ENCODE data around the gene GNRH2.
"Not testable (repeated sequence)": the region's sequence is repeated elsewhere in the genome, so short reads cannot be mapped to it uniquely, and the experiment has no call there.

GNRH2 gene

DNA sequence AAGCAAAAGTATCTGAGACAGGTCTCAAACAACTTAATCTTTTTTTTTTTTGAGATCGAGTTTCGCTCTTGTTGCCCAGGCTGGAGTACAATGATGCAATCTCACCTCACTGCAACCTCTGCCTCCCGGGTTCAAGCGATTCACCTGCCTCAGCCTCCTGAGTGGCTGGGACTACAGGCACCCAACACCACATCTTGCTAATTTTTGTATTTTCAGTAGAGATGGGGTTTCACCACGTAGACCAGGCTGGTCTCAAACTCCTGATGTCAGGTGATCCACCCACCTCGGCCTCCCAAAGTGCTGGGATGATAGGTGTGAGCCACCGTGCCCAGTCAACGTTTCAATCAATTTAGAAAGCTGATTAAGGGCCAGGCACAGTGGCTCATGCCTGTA lies 29.8 kb downstream of the GNRH2 start:
- DNase-seq (ENCODE audit: low read depth in 2 of 2) = not testable (repeated sequence)

DNA sequence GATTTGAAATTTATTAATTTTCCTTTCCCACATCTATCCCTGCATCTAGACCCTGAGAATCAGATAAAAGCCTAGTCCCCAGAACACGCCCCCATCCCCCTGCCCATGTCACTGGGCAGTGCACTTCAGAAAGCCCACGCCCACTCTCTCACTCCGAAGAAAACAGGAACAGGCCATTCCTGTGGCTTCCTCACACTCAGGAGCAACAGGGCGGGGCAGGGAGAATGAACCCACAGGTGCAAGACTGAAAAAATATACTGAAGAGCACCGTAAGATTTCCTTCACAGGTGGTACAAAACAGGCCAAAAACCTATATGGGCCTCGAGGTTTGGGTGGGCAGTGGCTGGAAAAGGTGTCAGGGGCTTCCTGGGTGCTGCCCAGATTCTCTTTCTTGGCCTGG lies 31.4 kb downstream of the GNRH2 start:
- DNase-seq (ENCODE audit: low read depth in 2 of 2) = no peak

DNA sequence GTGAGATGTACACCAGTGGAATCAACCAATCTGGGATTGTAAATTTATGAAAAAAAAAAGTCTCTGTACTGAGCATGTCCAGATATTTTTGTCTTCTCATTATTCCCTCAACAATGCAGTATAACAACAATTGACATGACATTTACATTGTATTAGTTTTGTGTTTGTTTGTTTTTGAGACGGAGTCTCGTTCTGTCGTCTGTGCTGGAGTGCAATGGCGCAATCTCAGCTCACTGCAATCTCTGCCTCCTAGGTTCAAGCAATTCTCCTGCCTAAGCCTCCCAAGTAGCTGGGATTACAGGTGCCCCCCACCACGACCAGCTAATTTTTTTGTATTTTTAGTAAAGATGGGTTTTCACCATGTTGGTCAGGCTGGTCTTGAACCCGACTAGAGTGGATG lies 31.9 kb downstream of the GNRH2 start:
- DNase-seq (ENCODE audit: low read depth in 2 of 2) = not testable (repeated sequence)

GRCh38 chr20:3077618-3078134 lies 34.3 kb downstream of the GNRH2 start:
- DNase-seq (ENCODE audit: low read depth in 2 of 2) = no peak

- no peak for DNase-seq (ENCODE audit: low read depth in 2 of 2)
Observed at GRCh38 chr20:3080939-3081388, 37.5 kb downstream of the GNRH2 start.

DNA sequence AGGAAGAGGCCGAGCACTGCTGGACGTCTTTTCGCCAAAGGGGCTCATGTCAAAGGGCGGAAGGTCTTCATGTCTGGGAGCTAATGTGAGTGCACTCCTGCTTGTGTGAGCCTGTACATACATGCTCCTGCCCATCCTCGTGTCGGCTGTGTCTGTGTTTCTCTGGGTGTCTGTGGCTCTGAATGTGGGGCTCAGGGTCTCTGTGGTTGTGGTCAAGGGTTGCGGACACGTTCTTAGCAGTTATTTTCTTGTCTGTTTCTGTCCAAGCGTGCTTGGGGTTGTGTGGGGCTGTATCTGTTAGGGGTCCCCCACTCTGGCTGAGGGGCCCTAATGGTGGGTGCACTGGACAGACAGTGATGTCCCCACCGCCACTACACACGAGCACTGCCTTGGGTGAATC lies 38.2 kb downstream of the GNRH2 start:
- no peak for DNase-seq (ENCODE audit: low read depth in 2 of 2)

DNA sequence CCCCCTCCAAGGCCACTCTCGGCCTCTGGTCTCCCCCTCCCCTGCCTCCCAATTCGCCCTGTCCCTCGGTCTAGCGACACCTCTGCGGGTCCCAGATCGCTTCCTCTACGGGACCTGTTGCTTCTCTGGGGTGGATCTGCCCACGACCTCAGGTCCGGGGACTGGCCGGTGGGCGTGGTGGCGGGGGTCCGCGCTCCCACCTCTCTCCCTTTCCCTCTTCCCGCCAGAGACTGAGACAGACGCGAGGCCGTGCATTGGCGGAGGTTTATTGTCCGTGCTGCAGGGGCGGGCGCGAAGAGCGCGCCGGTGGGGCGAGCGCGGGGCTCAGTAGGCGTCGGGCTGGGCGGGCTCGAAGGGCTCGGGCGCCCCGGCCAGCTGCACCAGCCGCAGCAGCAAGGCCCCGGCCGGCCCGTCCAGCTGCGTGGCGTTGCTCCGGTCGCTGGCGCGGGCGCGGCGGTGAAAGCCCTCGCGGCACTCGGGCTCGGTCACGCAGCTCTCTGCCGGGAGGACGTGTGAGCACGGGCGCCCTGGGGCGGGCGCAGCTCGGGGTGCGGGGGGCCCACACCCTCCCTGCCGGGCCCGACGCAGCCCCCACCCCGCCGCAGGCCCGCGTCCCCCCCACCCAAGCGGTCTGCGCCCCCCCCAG lies 39.0 kb downstream of the GNRH2 start:
- no peak for DNase-seq (ENCODE audit: low read depth in 2 of 2)

DNA sequence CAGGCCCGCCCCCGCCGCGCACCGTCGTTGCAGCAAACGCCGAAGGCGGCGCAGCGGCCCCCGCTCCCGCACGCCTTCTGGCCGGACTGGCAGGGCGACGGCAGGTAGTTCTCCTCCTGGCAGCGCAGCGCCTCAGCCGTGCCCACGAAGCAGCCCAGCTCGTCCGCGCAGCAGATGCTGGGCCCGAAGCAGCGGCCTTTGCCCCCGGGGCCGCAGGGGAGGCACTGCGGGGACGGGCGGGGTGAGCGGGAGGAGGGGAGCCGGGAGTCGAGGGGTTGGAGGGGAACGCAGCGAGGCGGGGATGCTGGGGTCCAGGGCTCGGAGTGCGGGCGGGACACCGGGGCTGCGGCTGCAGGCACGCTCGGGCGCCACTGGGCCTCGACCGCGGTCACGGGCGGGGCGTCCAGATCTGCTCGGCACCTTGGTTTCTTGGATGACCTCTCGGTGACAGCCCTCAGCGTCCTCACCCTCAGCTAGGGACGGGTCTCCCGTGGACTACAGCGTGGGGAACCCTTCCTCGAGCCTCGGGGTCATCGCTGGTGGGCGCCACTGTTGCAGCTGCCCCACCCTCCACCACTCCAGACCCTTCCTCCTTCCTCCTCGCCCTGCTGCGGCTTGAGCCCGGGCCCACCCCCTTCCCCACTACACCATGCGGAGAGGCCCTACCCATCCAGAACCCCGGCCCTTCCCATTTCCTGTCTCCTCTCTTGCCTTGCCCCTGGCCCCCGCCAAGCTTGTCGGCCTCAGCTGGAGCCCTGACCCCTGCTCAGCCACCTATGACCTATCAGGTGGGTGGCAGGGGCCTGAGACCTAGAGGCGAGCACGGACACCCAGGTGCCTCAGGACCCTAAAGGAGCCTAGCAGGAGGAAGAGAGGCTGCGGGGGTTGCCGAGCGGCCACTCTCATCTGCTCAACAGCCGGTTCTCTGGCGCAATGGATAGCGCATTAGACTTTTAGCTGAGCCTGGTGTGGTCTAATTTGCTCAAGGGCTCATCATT lies 39.8 kb downstream of the GNRH2 start:
- no peak for DNase-seq (ENCODE audit: low read depth in 2 of 2)

- no peak for DNase-seq (ENCODE audit: low read depth in 2 of 2)
Observed at GRCh38 chr20:3084283-3084985, 41.0 kb downstream of the GNRH2 start, which contains the start of gene AVP. AVP (minus strand) TSS chr20:3084724; CDS start chr20:3084674, 50 bp downstream.

- DNase-seq (ENCODE audit: low read depth in 2 of 2) = no peak
Observed at GRCh38 chr20:3084986-3085360, 41.6 kb downstream of the GNRH2 start.

GRCh38 chr20:3085571-3086072 lies 42.2 kb downstream of the GNRH2 start:
- DNase-seq (ENCODE audit: low read depth in 2 of 2) = no peak

GRCh38 chr20:3088031-3088430 lies 44.6 kb downstream of the GNRH2 start:
- no peak for DNase-seq (ENCODE audit: low read depth in 2 of 2)

GRCh38 chr20:3090565-3090964 lies 47.1 kb downstream of the GNRH2 start:
- DNase-seq (ENCODE audit: low read depth in 2 of 2) = no peak

DNA sequence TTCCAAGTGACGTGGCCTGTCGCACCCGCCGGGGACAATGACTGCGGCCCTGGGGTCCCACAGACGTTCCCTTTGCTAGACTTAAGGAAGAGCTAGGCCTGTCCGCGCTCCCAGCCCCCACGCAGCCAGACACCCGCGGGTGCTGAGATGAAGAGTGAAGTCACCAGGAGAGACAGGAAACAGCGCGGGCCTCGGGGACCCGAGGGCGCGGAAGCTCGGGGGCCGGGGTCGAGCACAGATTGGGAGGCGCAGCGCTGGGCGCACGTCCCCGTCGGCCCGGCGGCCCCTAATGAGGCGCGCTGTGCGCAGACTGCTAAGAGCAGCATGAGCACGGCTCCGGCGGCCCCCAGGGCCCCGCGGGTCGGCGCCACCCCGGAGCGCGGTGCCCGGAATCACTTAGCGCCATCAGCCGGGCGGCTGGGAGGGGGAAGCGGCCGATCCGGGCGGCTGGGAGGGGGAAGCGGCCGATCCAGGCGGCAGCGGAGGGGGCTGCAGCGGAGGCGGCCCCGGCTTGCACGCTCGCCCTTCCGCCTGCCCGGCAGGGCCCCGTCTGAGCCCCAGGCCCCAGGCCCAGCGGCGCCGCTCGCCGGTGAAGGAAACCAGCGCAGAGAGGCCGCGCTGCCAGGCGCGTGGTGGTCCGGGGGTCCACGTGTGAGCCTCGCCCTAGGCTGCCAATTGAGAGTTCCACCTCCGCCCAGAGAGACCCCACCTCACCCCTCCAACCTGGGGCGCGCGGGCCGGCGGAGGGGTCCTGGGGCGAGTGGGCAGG lies 49.4 kb downstream of the GNRH2 start:
- no peak for DNase-seq (ENCODE audit: low read depth in 2 of 2)

DNA sequence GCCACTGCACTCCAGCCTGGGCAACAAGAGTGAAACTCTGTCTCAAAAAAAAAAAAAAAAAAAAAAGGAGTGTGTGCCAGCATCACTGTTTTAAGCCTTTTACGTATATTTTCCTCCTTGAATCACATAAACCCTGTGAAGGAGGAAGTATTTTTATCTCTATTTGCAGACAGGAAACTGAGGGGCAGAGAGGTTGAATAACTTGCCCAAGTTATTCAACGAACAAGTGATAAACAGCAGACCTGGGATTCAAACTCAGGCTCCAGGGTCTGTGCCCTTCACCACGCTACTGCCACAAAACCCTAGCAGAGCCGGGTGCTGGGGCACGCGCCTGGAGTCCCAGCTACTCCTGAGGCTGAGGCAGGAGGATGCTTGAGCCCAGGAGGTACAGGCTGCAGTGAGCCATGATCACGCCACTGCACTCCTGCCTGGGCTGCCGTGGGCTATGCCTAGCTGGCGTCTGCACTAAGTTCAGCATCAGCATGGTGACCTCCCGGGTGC lies 50.5 kb downstream of the GNRH2 start:
- no peak for DNase-seq (ENCODE audit: low read depth in 2 of 2)

- no peak for DNase-seq (ENCODE audit: low read depth in 2 of 2)
Observed at GRCh38 chr20:3094848-3095629, 51.6 kb downstream of the GNRH2 start.

Data from fibroblast of skin of left quadriceps (primary cell).